OCI-LY7 (cell line): Measurements from ENCODE around the gene HHEX. TPM values are rescaled to one million over a fixed set of nuclear protein-coding genes. Genes with fewer than 3 reads are reported as not detected.
"Not testable (repeated sequence)": the region's sequence is repeated elsewhere in the genome, so short reads cannot be mapped to it uniquely, and the experiment has no call there.

Source experiments
- BruUV-seq: library from RNA; stranded (reverse); fragments of 400-500 nt; replicated peaks from 2 replicates; lab custom pipeline; 2021; lab: Mats Ljungman, UMichigan
- CTCF ChIA-PET: fragments of 300-600 bp; sonication (Branson Sonifier 250); formaldehyde crosslinking; loops from one replicate; lab custom pipeline; 2022; ENCODE audit warnings: antibody characterized with exemption; ENCODE audit not compliant: unreplicated experiment; lab: Charles Lee
- POLR2A ChIA-PET: fragments of 300-600 bp; sonication (Branson Sonifier 250); formaldehyde crosslinking; loops from one replicate; lab custom pipeline; 2022; ENCODE audit warnings: antibody characterized with exemption; lab: Charles Lee
- DNase-seq: peaks from one replicate; pipeline ENCODE4 v3.0.0-alpha.2; 2015; ENCODE audit warnings: low spot score
- H2AFZ ChIP-seq: fragments of 200-600 bp; sonication (generic), shearing (Covaris generic); 2 replicates; pipeline ENCODE4 v1.6.1; 2014; ENCODE audit warnings: mild to moderate bottlenecking, antibody characterized with exemption, low read length, moderate library complexity
- H3K27ac ChIP-seq: fragments of 200-600 bp; sonication (generic); 2 replicates; pipeline ENCODE4 v1.5.1; 2014; ENCODE audit warnings: mixed run types, low read depth, mild to moderate bottlenecking, moderate library complexity, low read length, inconsistent platforms; ENCODE audit not compliant: poor library complexity, severe bottlenecking
- H3K36me3 ChIP-seq: fragments of 200-600 bp; sonication (generic); 2 replicates; pipeline ENCODE4 v1.6.1; 2014; ENCODE audit warnings: mild to moderate bottlenecking, antibody characterized with exemption, low read length, moderate library complexity, mixed read lengths; ENCODE audit not compliant: insufficient read depth
- H3K4me1 ChIP-seq: fragments of 200-600 bp; sonication (generic); 2 replicates; pipeline ENCODE4 v1.5.1; 2014; ENCODE audit warnings: mild to moderate bottlenecking, low read length; ENCODE audit not compliant: insufficient read depth, poor library complexity, severe bottlenecking
- H3K4me2 ChIP-seq: fragments of 200-600 bp; sonication (generic); 2 replicates; pipeline ENCODE4 v1.6.1; 2014; ENCODE audit warnings: mild to moderate bottlenecking, low read length
- H3K4me3 ChIP-seq: fragments of 200-600 bp; sonication (generic); 2 replicates; pipeline ENCODE4 v1.5.1; 2014; ENCODE audit warnings: mild to moderate bottlenecking, low read depth, low read length; ENCODE audit not compliant: poor library complexity, severe bottlenecking
- H3K79me2 ChIP-seq: fragments of 200-600 bp; sonication (generic); 2 replicates; pipeline ENCODE4 v1.6.1; 2016; ENCODE audit warnings: low read depth, mild to moderate bottlenecking, low read length, moderate library complexity, mixed read lengths; ENCODE audit not compliant: insufficient read depth
- H3K9me2 ChIP-seq: fragments of 200-600 bp; sonication (generic); 2 replicates; pipeline ENCODE4 v1.6.1; 2016; ENCODE audit warnings: mild to moderate bottlenecking, low read length, mixed read lengths; ENCODE audit not compliant: insufficient read depth
- H3K9me3 ChIP-seq: fragments of 200-600 bp; sonication (generic); 2 replicates; pipeline ENCODE4 v1.6.1; 2014; ENCODE audit warnings: mild to moderate bottlenecking, mixed run types, low read length, mixed read lengths
- H4K20me1 ChIP-seq: fragments of 200-600 bp; sonication (generic); 2 replicates; pipeline ENCODE4 v1.6.1; 2014; ENCODE audit warnings: mild to moderate bottlenecking, antibody characterized with exemption, low read length, moderate library complexity, mixed read lengths; ENCODE audit not compliant: insufficient read depth
- EZH2phosphoT487 ChIP-seq: fragments of 200-600 bp; sonication (generic); IDR thresholded peaks from 2 replicates; pipeline ENCODE4 v1.6.1; 2018; ENCODE audit warnings: low read depth, borderline replicate concordance, mild to moderate bottlenecking, mixed run types, antibody characterized with exemption, low read length, moderate library complexity, mixed read lengths
- intact Hi-C: fragments of 100-400 bp; cut with micrococcal nuclease; formaldehyde crosslinking; loops from one replicate; pipeline ENCODE4 v1.10.0; 2022; ENCODE audit not compliant: unreplicated experiment
- total RNA-seq, 2 experiments: library from RNA; depleted of rRNA in 1 of 2; stranded (reverse); fragments of >200 nt in 1 of 2; shearing (Covaris generic) in 1 of 2; gene quantifications; 2 replicates each; pipeline ENCODE4 v1.2.3, GENCODE V29; 2014 to 2022
- TF ChIP-seq, protein P1 (sequence below): fragments of 200-600 bp; sonication (generic); conservative IDR thresholded peaks from 2 replicates; pipeline ENCODE4 v1.5.1; 2014; ENCODE audit warnings: mild to moderate bottlenecking, antibody characterized with exemption, low read length, moderate library complexity, mixed read lengths

Gene HHEX
- total RNA-seq, 2 experiments from 2014 or later, result 1.6 to 2.8 TPM

DNA sequence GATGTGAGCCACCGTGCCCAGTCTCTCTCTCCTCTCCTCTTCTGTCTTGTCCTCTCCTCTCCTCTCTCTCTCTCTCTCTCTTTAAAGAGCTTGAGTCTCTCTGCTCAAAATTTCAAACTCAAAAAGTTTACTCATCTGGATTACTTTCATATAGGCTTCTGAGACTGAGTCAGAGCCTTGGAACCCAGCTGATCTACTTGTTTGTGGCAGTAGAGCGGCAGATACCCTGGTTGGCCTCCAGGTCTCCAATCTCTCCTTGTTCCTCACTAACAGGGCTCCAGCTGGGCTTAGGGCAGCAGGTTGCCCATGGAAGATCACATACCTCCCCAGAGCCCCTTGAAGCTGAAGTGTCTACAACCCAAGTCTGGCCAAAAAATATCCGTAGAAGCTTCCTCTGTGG is 51.0 kb downstream of the HHEX start:
- CTCF ChIA-PET, result interaction anchor here (0.9 kb wide), 1 partner anchor 21 kb away, joined by 3 read pairs; no protein-coding TSS in a partner anchor
- TF ChIP-seq EZH2phosphoT487, result no peak
- TF ChIP-seq, protein P1, sequence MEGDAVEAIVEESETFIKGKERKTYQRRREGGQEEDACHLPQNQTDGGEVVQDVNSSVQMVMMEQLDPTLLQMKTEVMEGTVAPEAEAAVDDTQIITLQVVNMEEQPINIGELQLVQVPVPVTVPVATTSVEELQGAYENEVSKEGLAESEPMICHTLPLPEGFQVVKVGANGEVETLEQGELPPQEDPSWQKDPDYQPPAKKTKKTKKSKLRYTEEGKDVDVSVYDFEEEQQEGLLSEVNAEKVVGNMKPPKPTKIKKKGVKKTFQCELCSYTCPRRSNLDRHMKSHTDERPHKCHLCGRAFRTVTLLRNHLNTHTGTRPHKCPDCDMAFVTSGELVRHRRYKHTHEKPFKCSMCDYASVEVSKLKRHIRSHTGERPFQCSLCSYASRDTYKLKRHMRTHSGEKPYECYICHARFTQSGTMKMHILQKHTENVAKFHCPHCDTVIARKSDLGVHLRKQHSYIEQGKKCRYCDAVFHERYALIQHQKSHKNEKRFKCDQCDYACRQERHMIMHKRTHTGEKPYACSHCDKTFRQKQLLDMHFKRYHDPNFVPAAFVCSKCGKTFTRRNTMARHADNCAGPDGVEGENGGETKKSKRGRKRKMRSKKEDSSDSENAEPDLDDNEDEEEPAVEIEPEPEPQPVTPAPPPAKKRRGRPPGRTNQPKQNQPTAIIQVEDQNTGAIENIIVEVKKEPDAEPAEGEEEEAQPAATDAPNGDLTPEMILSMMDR, result no peak
- DNase-seq, result peak; percentile 40
- H3K4me2 ChIP-seq, result peak overlapping the region; percentile 83
- H2AFZ ChIP-seq, result peak overlapping the region; percentile 30; the same call in 1 of the 2 replicates
- H3K79me2 ChIP-seq, result no peaks in the 10 kb centered on the region
- H3K36me3 ChIP-seq, result no peaks in the 10 kb centered on the region; the same call in 1 of the 2 replicates
- H3K4me3 ChIP-seq, result no peak overlapping the region
- BruUV-seq, result no TSS peak
- intact Hi-C loops, result no loop called here
- no peaks in the 10 kb centered on the region; the same call in 1 of the 2 replicates for H3K9me3 ChIP-seq
- POLR2A ChIA-PET, result interaction anchor here (0.6 to 3.8 kb wide), 8 partner anchors 8 to 559 kb away, joined by 3 to 39 read pairs (median 4); no protein-coding TSS in a partner anchor
- H3K4me1 ChIP-seq, result peaks cover 69% of the 10 kb centered on the region
- no peaks in the 10 kb centered on the region for H4K20me1 ChIP-seq
- H3K9me2 ChIP-seq, result no peaks in the 10 kb centered on the region
- peak overlapping the region; percentile 91 for H3K27ac ChIP-seq

DNA sequence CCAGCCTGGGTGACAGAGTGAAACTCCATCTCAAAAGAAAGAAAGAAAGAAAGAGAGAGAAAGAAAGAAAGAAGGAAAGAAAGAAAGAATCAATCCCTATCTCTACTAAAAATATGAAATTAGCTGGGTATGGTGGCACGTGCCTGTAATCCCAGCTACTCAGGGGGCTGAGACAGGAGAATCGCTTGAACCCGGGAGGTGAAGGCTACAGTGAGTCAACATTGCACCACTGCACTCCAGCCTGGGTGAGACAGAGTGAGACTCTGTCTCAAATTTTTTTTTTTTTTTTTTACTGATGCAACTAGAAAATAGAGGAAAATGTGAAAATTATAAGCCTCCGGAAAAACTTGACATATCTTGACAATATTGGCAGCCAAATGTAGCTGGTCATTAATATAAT is 52.0 kb downstream of the HHEX start:
- intact Hi-C loops, result loop anchor here (1.0 kb wide), 4 partner anchors 11 to 150 kb away; partner anchors contain the start of gene HHEX
- H3K9me2 ChIP-seq, CTCF ChIA-PET, H3K9me3 ChIP-seq, H3K36me3 ChIP-seq, H3K79me2 ChIP-seq, DNase-seq, H4K20me1 ChIP-seq, H2AFZ ChIP-seq: not testable (repeated sequence)
- Histone ChIP-seq H3K4me1 (peaks cover 62% of the 10 kb centered on the region), H3K27ac (peak overlapping the region; percentile 91), H3K4me2 (peak overlapping the region; percentile 83), H3K4me3 (peak overlapping the region; percentile 30)
- POLR2A ChIA-PET, result interaction anchor here (0.6 to 3.8 kb wide), 12 partner anchors 8 to 1159 kb away, joined by 3 to 39 read pairs (median 3); no protein-coding TSS in a partner anchor
- TSS peak; percentile 99 for BruUV-seq

DNA sequence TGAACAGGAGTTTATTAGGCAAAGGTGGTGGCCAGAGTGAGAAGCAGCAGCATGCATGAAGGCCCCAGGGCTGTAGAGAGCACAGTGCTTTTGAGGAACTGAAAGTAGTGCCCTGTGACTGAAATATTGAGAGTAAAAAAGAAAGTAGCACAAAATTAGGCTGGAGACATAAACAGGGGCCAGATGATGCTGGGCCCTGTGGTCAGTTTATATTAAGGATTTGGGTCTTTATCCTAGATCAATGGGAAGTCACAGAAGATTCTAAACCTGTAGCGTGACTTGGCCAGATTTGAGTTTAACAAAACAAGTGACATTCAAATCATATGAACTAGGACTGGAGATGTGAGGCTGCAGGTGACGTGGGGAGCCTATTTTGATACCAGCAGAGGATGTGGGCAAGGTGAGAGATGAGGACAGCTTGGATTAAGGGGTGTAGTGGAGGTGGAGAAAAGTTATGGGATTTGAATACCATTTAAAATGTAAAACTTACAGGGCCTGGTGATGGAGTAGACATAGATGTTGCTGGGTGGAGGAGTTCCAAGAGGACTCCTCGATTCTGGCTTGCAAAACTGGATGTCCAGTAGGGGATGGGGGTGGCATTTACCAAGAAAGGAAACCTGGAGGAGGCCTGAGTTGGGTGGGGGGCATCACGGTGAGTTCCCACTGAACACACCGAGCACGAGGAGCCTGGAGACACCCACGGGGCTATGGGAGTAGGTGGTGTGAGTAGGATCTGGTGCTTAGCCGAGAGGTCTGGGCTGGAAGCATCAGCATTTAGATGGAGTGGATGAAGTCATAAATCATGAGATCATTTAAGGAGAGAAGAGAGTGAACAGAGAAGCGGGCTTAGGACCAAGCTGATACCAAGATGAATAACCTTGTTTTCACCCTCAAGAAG is 52.8 kb downstream of the HHEX start:
- DNase-seq, result peak; percentile 95
- peak overlapping the region; percentile 83 for H3K4me2 ChIP-seq

More for the DNA sequence above, 52.8 kb downstream of the HHEX start:
- H3K9me3 ChIP-seq, result no peaks in the 10 kb centered on the region; the same call in 1 of the 2 replicates
- no peaks in the 10 kb centered on the region for H3K79me2 ChIP-seq
- POLR2A ChIA-PET, result interaction anchor here (0.5 to 3.8 kb wide), 21 partner anchors 9 to 1160 kb away, joined by 3 to 39 read pairs (median 4); no protein-coding TSS in a partner anchor
- peaks cover 53% of the 10 kb centered on the region for H3K4me1 ChIP-seq
- peak overlapping the region; percentile 91 for H3K27ac ChIP-seq
- H3K4me3 ChIP-seq, result peak overlapping the region; percentile 53
- no peaks in the 10 kb centered on the region; the same call in 1 of the 2 replicates for H3K36me3 ChIP-seq
- H2AFZ ChIP-seq, result no peak overlapping the region
- intact Hi-C loops, result loop anchor here (1.0 kb wide), 4 partner anchors 12 to 151 kb away; partner anchors contain the start of gene HHEX
- BruUV-seq, result no TSS peak
- CTCF ChIA-PET, result interaction anchor here (0.5 to 1.5 kb wide), 6 partner anchors 9 to 102 kb away, joined by 3 to 5 read pairs (median 4); no protein-coding TSS in a partner anchor
- H4K20me1 ChIP-seq, result no peaks in the 10 kb centered on the region
- no peaks in the 10 kb centered on the region for H3K9me2 ChIP-seq
- TF ChIP-seq EZH2phosphoT487, result no peak
- TF ChIP-seq, protein P1, result no peak
